GM12878 (cell line): ENCODE results near the gene TGFBR1. TPM values are rescaled to one million over a fixed set of nuclear protein-coding genes. Genes with fewer than 3 reads are reported as not detected.
"Not testable (repeated sequence)": the region's sequence is repeated elsewhere in the genome, so short reads cannot be mapped to it uniquely, and the experiment has no call there.

Experiments used
- ATAC-seq: fragments of 200-7000 bp; cut with Tn5 transposase; 3 replicates; pipeline ENCODE4 v1.9.1; 2020; ENCODE audit warnings: mild to moderate bottlenecking, moderate library complexity
- BruUV-seq: library from RNA; stranded (reverse); fragments of 400-500 nt; replicated peaks from 2 replicates; lab custom pipeline; 2021; lab: Mats Ljungman, UMichigan
- CTCF ChIA-PET: fragments of 300-600 bp; sonication (Branson Sonifier 250); formaldehyde crosslinking; extraction: SDS; loops from one replicate; lab custom pipeline; 2021; ENCODE audit warnings: inconsistent platforms; lab: Yijun Ruan, JAX
- POLR2A ChIA-PET: fragments of 350-600 bp; formaldehyde crosslinking; extraction: SDS; loops from one replicate; lab custom pipeline; 2021; ENCODE audit warnings: inconsistent platforms; lab: Charles Lee
- RAD21 ChIA-PET: fragments of 300-600 bp; sonication (Branson Sonifier 250); formaldehyde crosslinking; loops from one replicate; lab custom pipeline; 2023; ENCODE audit warnings: antibody characterized with exemption; ENCODE audit not compliant: unreplicated experiment; lab: Charles Lee
- SMC1A ChIA-PET: fragments of 300-600 bp; sonication (Branson Sonifier 250); formaldehyde crosslinking; loops from one replicate; lab custom pipeline; 2023; ENCODE audit not compliant: unreplicated experiment, uncharacterized antibody; lab: Charles Lee
- DNase-seq: peaks from one replicate; pipeline ENCODE4 v3.0.0-alpha.2; 2011; ENCODE audit warnings: low read depth, low spot score
- FAIRE-seq: peaks from 3 replicates; lab custom pipeline; 2011; peaks lifted over from hg19 to GRCh38; lab: Jason Lieb, UNC
- H2AFZ ChIP-seq: 2 replicates; pipeline ENCODE4 v1.6.0; 2011; ENCODE audit warnings: low read depth, low read length, control low read depth; ENCODE audit not compliant: control insufficient read depth
- H3K27ac ChIP-seq: 2 replicates; pipeline ENCODE4 v1.5.1; 2011; ENCODE audit warnings: control low read depth; ENCODE audit not compliant: control insufficient read depth, insufficient read depth
- H3K27me3 ChIP-seq, 2 experiments: replicated peaks in 1 of 2; 2 replicates each; pipeline versions ENCODE4 v1.6.0 to v1.6.1; 2011; ENCODE audit warnings: low read length in 1 of 2; ENCODE audit not compliant: control insufficient read depth in 2 of 2, insufficient read depth in 2 of 2
- H3K36me3 ChIP-seq, 2 experiments: 2 replicates each; pipeline ENCODE4 v1.5.1; 2011; ENCODE audit warnings: low read length in 1 of 2; ENCODE audit not compliant: control insufficient read depth in 2 of 2, insufficient read depth in 2 of 2
- H3K4me1 ChIP-seq: 2 replicates; pipeline ENCODE4 v1.6.1; 2011; ENCODE audit warnings: mild to moderate bottlenecking, low read length, moderate library complexity, mixed read lengths; ENCODE audit not compliant: control insufficient read depth, insufficient read depth
- H3K4me2 ChIP-seq: 2 replicates; pipeline ENCODE4 v1.6.0; 2011; ENCODE audit warnings: control low read depth; ENCODE audit not compliant: control insufficient read depth, insufficient read depth
- H3K4me3 ChIP-seq: fragments of 200-600 bp; sonication (generic); 2 replicates; pipeline ENCODE4 v1.5.1; 2016
- H3K79me2 ChIP-seq: 2 replicates; pipeline ENCODE4 v1.6.0; 2011; ENCODE audit warnings: low read length; ENCODE audit not compliant: control insufficient read depth, insufficient read depth
- H3K9ac ChIP-seq: 2 replicates; pipeline ENCODE4 v1.8.0; 2011; ENCODE audit warnings: low read length, control low read depth, mixed read lengths; ENCODE audit not compliant: control insufficient read depth, insufficient read depth
- H3K9me3 ChIP-seq: replicated peaks from 3 replicates; pipeline ENCODE4 v1.5.1; 2011; ENCODE audit warnings: mild to moderate bottlenecking, low read length; ENCODE audit not compliant: control insufficient read depth, insufficient read depth
- H4K20me1 ChIP-seq: 2 replicates; pipeline ENCODE4 v1.6.0; 2011; ENCODE audit not compliant: control insufficient read depth, insufficient read depth
- NR2F1 ChIP-seq: fragments of 450-650 bp; conservative IDR thresholded peaks from 2 replicates; pipeline ENCODE4 v1.6.1; 2017; ENCODE audit warnings: mild to moderate bottlenecking
- PBX3 ChIP-seq: IDR thresholded peaks from 2 replicates; pipeline ENCODE4 v1.6.1; 2011; ENCODE audit warnings: mild to moderate bottlenecking, low read depth, low read length, moderate library complexity; ENCODE audit not compliant: insufficient replicate concordance
- PKNOX1 ChIP-seq: fragments of 450-650 bp; IDR thresholded peaks from 2 replicates; pipeline ENCODE4 v1.6.1; 2016; ENCODE audit warnings: mild to moderate bottlenecking
- RELB ChIP-seq: fragments of 450-650 bp; IDR thresholded peaks from 2 replicates; pipeline ENCODE4 v1.6.1; 2017; ENCODE audit warnings: low read depth, mild to moderate bottlenecking, moderate library complexity
- WGBS: methylation state at CpG from one replicate; pipeline ENCODE4 v1.1.6; 2016; ENCODE audit warnings: low lambda C conversion rate; ENCODE audit not compliant: insufficient replicate concordance, insufficient coverage; ENCODE audit errors: missing lambda C conversion rate; 5-methylcytosine and 5-hydroxymethylcytosine counted together
- in situ Hi-C: fragments of 300-500 bp; cut with MboI; formaldehyde crosslinking; loops from 9 replicates; pipeline ENCODE4 v1.14.3; 2018; ENCODE audit warnings: mixed read lengths
- intact Hi-C: fragments of 100-400 bp; cut with micrococcal nuclease; formaldehyde crosslinking; loops from one replicate; pipeline ENCODE4 v1.14.2; 2022; ENCODE audit not compliant: unreplicated experiment
- polyA plus RNA-seq, 11 experiments: library from polyadenylated mRNA; depleted of rRNA in 4 of 11; unstranded in 6 of 11; stranded (reverse) in 5 of 11; fragments of >200 nt; fragmentation: Nextera tagmentation in 4 of 11; fragmentation: Illumina TruSeq in 1 of 11; extraction: Ambion mirVana in 4 of 11; extraction: Trizol in 1 of 11; gene quantifications; 1 replicate in 1 of 11; 2 replicates in 10 of 11; pipeline versions ENCODE4 v1.2.1 to v1.2.3, GENCODE V29; 2011 to 2016; ENCODE audit warnings: inconsistent platforms in 2 of 11, missing spikeins in 2 of 11, low read depth in 1 of 11
- total RNA-seq, 4 experiments: library from RNA; depleted of rRNA in 3 of 4; stranded (reverse); fragments of >200 nt in 3 of 4; fragmentation: Illumina TruSeq in 1 of 4; extraction: Trizol in 1 of 4; gene quantifications; 2 replicates each; pipeline versions ENCODE4 v1.2.1 to v1.2.3, GENCODE V29; 2013 to 2021

Gene TGFBR1
- total and polyA plus RNA-seq, 10 of the 15 experiments (the other 5 are each of a cell fraction or from before 2014, with no cell fraction given), result 2.9 to 27.2 (median 16.6) TPM

- H3K4me3 ChIP-seq, FAIRE-seq, H3K36me3 ChIP-seq, BruUV-seq, in situ Hi-C loops, H4K20me1 ChIP-seq, H3K79me2 ChIP-seq, H3K9me3 ChIP-seq, H3K27me3 ChIP-seq, intact Hi-C loops, DNase-seq: not testable (repeated sequence)
- 61% methylated on average over 5 of the region's 5 CpGs for WGBS
- H3K4me1 ChIP-seq, result peaks cover 34% of the 10 kb centered on the region
- ChIA-PET RAD21 (interaction anchor here (0.6 to 2.9 kb wide), 8 partner anchors 10 to 59 kb away, joined by 3 to 18 read pairs (median 7); partner anchors contain the start of genes ALG2 and SEC61B), POLR2A (interaction anchor here (0.6 to 3.7 kb wide), 10 partner anchors 8 to 227 kb away, joined by 3 to 20 read pairs (median 6); partner anchors contain the start of genes ALG2 and SEC61B)
- 0 out of 2 replicates have a peak, but pooled peaks have one; percentile 23 for TF ChIP-seq NR2F1
- TF ChIP-seq PBX3, result peak; percentile 35
- peak; percentile 93 for TF ChIP-seq PKNOX1
- TF ChIP-seq RELB, result 0 out of 2 replicates have a peak, but pooled peaks have one; percentile 17
- TF ChIP-seq, all 136 proteins: peak for 4; not testable (repeated sequence) for 132
- ChIA-PET SMC1A (interaction anchor here (0.9 to 6.1 kb wide), 9 partner anchors 10 to 59 kb away, joined by 3 to 68 read pairs (median 8); partner anchors contain the start of genes ALG2 and SEC61B), CTCF (interaction anchor here (0.9 to 8.6 kb wide), 10 partner anchors 12 to 100 kb away, joined by 3 to 96 read pairs (median 4); partner anchors contain the start of gene ALG2)
- Histone ChIP-seq H3K27ac (0 out of 2 replicates have a peak overlapping the region, but pooled peaks have one; percentile 42), H3K4me2 (peak overlapping the region; percentile 22; the same call in 1 of the 2 replicates), H2AFZ (peak overlapping the region; percentile 19; the same call in 1 of the 2 replicates)
- peak; percentile 51 for ATAC-seq
- not testable (repeated sequence) for H3K9ac ChIP-seq
Observed at GRCh38 chr9:99196484-99196883, 91.6 kb downstream of the TGFBR1 start.
